Smooth muscle cell (in vitro differentiated cells): ENCODE measurements around the gene SEZ6. TPM values are rescaled to one million over a fixed set of nuclear protein-coding genes. Genes with fewer than 3 reads are reported as not detected.

Experiments
- DNase-seq: peaks from one replicate; lab custom pipeline; 2025; ENCODE audit not compliant: unreplicated experiment; lab: John Stamatoyannopoulos, UW
- H2AFZ ChIP-seq: fragments of 200-600 bp; sonication (generic); 2 replicates; pipeline ENCODE4 v1.6.0; 2016; ENCODE audit warnings: antibody characterized with exemption, low read depth, mild to moderate bottlenecking
- H3F3A ChIP-seq: fragments of 200-600 bp; sonication (generic); 2 replicates; pipeline ENCODE4 v1.6.0; 2017; ENCODE audit warnings: antibody characterized with exemption, low read depth
- H3K27ac ChIP-seq: fragments of 200-600 bp; sonication (generic); 2 replicates; pipeline ENCODE4 v1.5.1; 2016; ENCODE audit warnings: low read depth, mild to moderate bottlenecking
- H3K27me3 ChIP-seq: fragments of 200-600 bp; sonication (generic); 2 replicates; pipeline ENCODE4 v1.6.1; 2016; ENCODE audit warnings: low read depth, mild to moderate bottlenecking
- H3K36me3 ChIP-seq: fragments of 200-600 bp; sonication (generic); 2 replicates; pipeline ENCODE4 v1.5.1; 2016; ENCODE audit warnings: low read depth
- H3K4me1 ChIP-seq: fragments of 200-600 bp; sonication (generic); 2 replicates; pipeline ENCODE4 v1.5.1; 2016; ENCODE audit warnings: low read depth
- H3K4me2 ChIP-seq: fragments of 200-600 bp; sonication (generic); 2 replicates; pipeline ENCODE4 v1.6.0; 2016; ENCODE audit warnings: mild to moderate bottlenecking
- H3K4me3 ChIP-seq: fragments of 200-600 bp; sonication (generic); 2 replicates; pipeline ENCODE4 v1.5.1; 2016; ENCODE audit warnings: mild to moderate bottlenecking
- H3K79me2 ChIP-seq: fragments of 200-600 bp; sonication (generic); 2 replicates; pipeline ENCODE4 v1.6.0; 2016; ENCODE audit warnings: low read depth, mild to moderate bottlenecking
- H3K9ac ChIP-seq: fragments of 200-600 bp; sonication (generic); 2 replicates; pipeline ENCODE4 v1.6.0; 2016; ENCODE audit warnings: low read depth
- H3K9me3 ChIP-seq: fragments of 200-600 bp; sonication (generic); replicated peaks from 2 replicates; pipeline ENCODE4 v1.5.1; 2016; ENCODE audit warnings: low read depth
- H4K20me1 ChIP-seq: fragments of 200-600 bp; sonication (generic); 2 replicates; pipeline ENCODE4 v1.6.0; 2016; ENCODE audit warnings: low read depth
- WGBS: methylation state at CpG from one replicate; pipeline ENCODE4 v1.1.7; 2016; ENCODE audit warnings: low lambda C conversion rate; 5-methylcytosine and 5-hydroxymethylcytosine counted together
- polyA plus RNA-seq: library from polyadenylated mRNA; unstranded; fragments of >200 nt; fragmentation: Nextera tagmentation; extraction: Ambion mirVana; gene quantifications from 2 replicates; pipeline ENCODE4 v1.2.1, GENCODE V29; 2016
- total RNA-seq: library from RNA; depleted of rRNA; stranded (reverse); fragments of >200 nt; gene quantifications from 2 replicates; pipeline ENCODE4 v1.2.3, GENCODE V29; 2014
- TF ChIP-seq, protein P1 (sequence below): fragments of 200-600 bp; sonication (generic); IDR thresholded peaks from 2 replicates; pipeline ENCODE4 v1.5.1; 2017; ENCODE audit warnings: borderline replicate concordance, mild to moderate bottlenecking, antibody characterized with exemption; ENCODE audit not compliant: insufficient read depth, poor library complexity, severe bottlenecking

Gene SEZ6
- total and polyA plus RNA-seq, 2 experiments from 2014 or later, result not detected

DNA sequence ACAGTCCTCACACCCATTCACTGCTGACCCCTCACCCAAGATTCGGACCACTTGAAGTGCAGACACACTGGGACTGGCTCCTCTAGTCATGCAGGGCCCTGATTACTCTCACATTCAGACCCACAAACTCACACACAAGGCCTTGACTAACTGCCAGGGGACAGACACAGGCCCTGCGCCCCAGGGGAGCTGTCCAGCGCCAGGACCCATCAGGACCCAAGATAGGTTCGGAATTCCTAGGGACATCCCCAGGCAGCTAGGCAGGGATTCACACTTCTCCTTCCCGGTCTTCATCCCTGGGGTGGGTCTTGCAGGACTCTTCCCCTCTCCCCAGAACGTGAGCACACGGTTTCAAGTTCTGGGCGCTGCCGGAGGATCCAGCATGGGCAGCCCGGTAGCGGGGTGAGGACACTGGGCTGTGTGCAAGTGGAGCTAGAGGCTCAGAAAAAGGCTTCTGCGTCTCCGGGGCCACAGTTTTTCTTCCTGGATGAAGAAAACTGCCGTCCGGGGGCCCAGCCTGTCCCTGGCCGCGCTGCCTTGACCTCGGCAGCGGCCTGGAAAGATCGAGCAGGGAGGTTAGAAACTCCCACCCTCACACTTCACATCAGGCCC lies 1.6 kb downstream of the SEZ6 start:
- H4K20me1 ChIP-seq, result peaks cover 6% of the 10 kb centered on the region
- H3K4me3 ChIP-seq, result no peak overlapping the region
- H3K9me3 ChIP-seq, result no peaks in the 10 kb centered on the region
- H3K79me2 ChIP-seq, result no peaks in the 10 kb centered on the region
- H3K27me3 ChIP-seq, result peaks cover 35% of the 10 kb centered on the region
- DNase-seq, result no peak
- H3K4me2 ChIP-seq, result no peak overlapping the region
- 76% methylated on average over 20 of the region's 20 CpGs for WGBS
- no peak overlapping the region for H3K27ac ChIP-seq
- H3K36me3 ChIP-seq, result no peaks in the 10 kb centered on the region
- no peak overlapping the region for H2AFZ ChIP-seq
- no peaks in the 10 kb centered on the region for H3F3A ChIP-seq
- TF ChIP-seq, protein P1, sequence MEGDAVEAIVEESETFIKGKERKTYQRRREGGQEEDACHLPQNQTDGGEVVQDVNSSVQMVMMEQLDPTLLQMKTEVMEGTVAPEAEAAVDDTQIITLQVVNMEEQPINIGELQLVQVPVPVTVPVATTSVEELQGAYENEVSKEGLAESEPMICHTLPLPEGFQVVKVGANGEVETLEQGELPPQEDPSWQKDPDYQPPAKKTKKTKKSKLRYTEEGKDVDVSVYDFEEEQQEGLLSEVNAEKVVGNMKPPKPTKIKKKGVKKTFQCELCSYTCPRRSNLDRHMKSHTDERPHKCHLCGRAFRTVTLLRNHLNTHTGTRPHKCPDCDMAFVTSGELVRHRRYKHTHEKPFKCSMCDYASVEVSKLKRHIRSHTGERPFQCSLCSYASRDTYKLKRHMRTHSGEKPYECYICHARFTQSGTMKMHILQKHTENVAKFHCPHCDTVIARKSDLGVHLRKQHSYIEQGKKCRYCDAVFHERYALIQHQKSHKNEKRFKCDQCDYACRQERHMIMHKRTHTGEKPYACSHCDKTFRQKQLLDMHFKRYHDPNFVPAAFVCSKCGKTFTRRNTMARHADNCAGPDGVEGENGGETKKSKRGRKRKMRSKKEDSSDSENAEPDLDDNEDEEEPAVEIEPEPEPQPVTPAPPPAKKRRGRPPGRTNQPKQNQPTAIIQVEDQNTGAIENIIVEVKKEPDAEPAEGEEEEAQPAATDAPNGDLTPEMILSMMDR, result no peak
- no peak overlapping the region for H3K9ac ChIP-seq
- peaks cover 18% of the 10 kb centered on the region for H3K4me1 ChIP-seq

DNA sequence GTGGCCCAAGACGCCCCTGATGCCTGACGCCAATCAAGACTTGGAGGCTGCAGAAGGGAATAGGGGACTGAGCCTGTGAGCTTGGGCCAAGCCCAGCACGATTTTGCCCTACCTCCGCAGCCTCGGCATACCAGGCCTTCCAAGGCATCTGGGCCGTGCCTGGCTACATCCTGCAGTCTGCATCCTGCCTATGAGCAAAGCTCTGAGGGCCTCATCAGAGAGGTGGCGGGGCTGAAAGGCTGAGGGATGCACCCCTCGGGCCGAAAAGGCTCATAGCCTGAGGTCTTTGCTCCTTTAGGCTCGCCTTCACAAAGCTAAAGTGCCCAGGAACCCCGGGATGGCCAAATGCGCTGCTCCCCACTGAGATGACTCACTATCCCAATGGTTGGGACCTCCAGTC lies 2.5 kb downstream of the SEZ6 start:
- Histone ChIP-seq H4K20me1 (peaks cover 6% of the 10 kb centered on the region), H3K9ac (no peak overlapping the region), H3K27ac (no peak overlapping the region), H3F3A (no peaks in the 10 kb centered on the region), H3K9me3 (no peaks in the 10 kb centered on the region), H3K4me3 (no peak overlapping the region), H3K36me3 (no peaks in the 10 kb centered on the region), H3K4me1 (peaks cover 18% of the 10 kb centered on the region), H3K4me2 (no peak overlapping the region), H3K79me2 (no peaks in the 10 kb centered on the region), H3K27me3 (peaks cover 43% of the 10 kb centered on the region), H2AFZ (no peak overlapping the region)
- DNase-seq, result no peak
- 77% methylated on average over 12 of the region's 12 CpGs for WGBS
- TF ChIP-seq, protein P1, result no peak

GRCh38 chr17:29002811-29003210 lies 3.0 kb downstream of the SEZ6 start:
- peaks cover 44% of the 10 kb centered on the region for H3K27me3 ChIP-seq
- peaks cover 6% of the 10 kb centered on the region for H4K20me1 ChIP-seq
- H3K4me2 ChIP-seq, result no peak overlapping the region
- H2AFZ ChIP-seq, result no peak overlapping the region
- H3F3A ChIP-seq, result no peaks in the 10 kb centered on the region
- H3K9ac ChIP-seq, result no peak overlapping the region
- peaks cover 18% of the 10 kb centered on the region for H3K4me1 ChIP-seq
- H3K27ac ChIP-seq, result no peak overlapping the region
- WGBS, result 51% methylated on average over 4 of the region's 4 CpGs
- no peaks in the 10 kb centered on the region for H3K9me3 ChIP-seq
- TF ChIP-seq, protein P1, result no peak
- no peak for DNase-seq
- no peaks in the 10 kb centered on the region for H3K36me3 ChIP-seq
- no peaks in the 10 kb centered on the region for H3K79me2 ChIP-seq
- no peak overlapping the region for H3K4me3 ChIP-seq

- Histone ChIP-seq H3K9ac (no peak overlapping the region), H3K79me2 (no peaks in the 10 kb centered on the region), H3K4me3 (no peak overlapping the region), H3F3A (no peaks in the 10 kb centered on the region), H3K4me2 (no peak overlapping the region), H3K27ac (no peak overlapping the region), H2AFZ (no peak overlapping the region), H3K27me3 (peaks cover 41% of the 10 kb centered on the region), H4K20me1 (no peaks in the 10 kb centered on the region), H3K36me3 (no peaks in the 10 kb centered on the region), H3K9me3 (no peaks in the 10 kb centered on the region), H3K4me1 (peaks cover under 1% of the 10 kb centered on the region)
- TF ChIP-seq, protein P1, result no peak
- 85% methylated on average over 5 of the region's 5 CpGs for WGBS
- no peak for DNase-seq
These were observed 4.9 kb downstream of the SEZ6 start for GRCh38 chr17:29000973-29001372.
